Liver (tissue), 9 donors: ENCODE measurements around the gene TANGO6. TPM values are rescaled to one million over a fixed set of nuclear protein-coding genes. Genes with fewer than 3 reads are reported as not detected.

ENCODE experiments used
- DNase-seq: peaks from one replicate; pipeline ENCODE4 v3.0.0-alpha.2; 2017; ENCODE audit warnings: low spot score
- H3K27ac ChIP-seq, 2 donors: one replicate each; pipeline ENCODE4 v1.7.0; 2013; ENCODE audit warnings: inconsistent platforms in 2 of 2, low read length in 2 of 2, control low read depth in 1 of 2, low read depth in 1 of 2, mild to moderate bottlenecking in 1 of 2
- H3K27me3 ChIP-seq, 4 donors: one replicate each; pipeline versions ENCODE4 v1.6.1 to v1.7.0; 2013; ENCODE audit warnings: low read length in 3 of 4, inconsistent platforms in 1 of 4, mild to moderate bottlenecking in 1 of 4, moderate library complexity in 1 of 4; ENCODE audit not compliant: control insufficient read depth in 4 of 4, insufficient read depth in 4 of 4
- H3K36me3 ChIP-seq, 4 donors: one replicate each; pipeline versions ENCODE4 v1.6.1 to v1.7.0; 2013; ENCODE audit warnings: low read length in 3 of 4, mild to moderate bottlenecking in 3 of 4, low read depth in 1 of 4, moderate library complexity in 1 of 4; ENCODE audit not compliant: control insufficient read depth in 4 of 4, insufficient read depth in 3 of 4
- H3K4me1 ChIP-seq, 4 donors: one replicate each; pipeline versions ENCODE4 v1.6.1 to v1.7.0; 2013; ENCODE audit warnings: low read length in 3 of 4, mild to moderate bottlenecking in 3 of 4, moderate library complexity in 1 of 4; ENCODE audit not compliant: control insufficient read depth in 4 of 4, insufficient read depth in 4 of 4
- H3K4me3 ChIP-seq, 3 donors: one replicate each; pipeline versions ENCODE4 v1.6.1 to v1.7.0; 2013; ENCODE audit warnings: low read length in 3 of 3, control low read depth in 1 of 3, low read depth in 1 of 3, mild to moderate bottlenecking in 1 of 3
- H3K9ac ChIP-seq, 2 donors: one replicate each; pipeline ENCODE4 v1.7.0; 2013; ENCODE audit warnings: low read length in 2 of 2, mild to moderate bottlenecking in 2 of 2, moderate library complexity in 2 of 2, control low read depth in 1 of 2, low read depth in 1 of 2
- H3K9me3 ChIP-seq, 4 donors: one replicate each; pipeline versions ENCODE4 v1.6.1 to v1.7.0; 2013; ENCODE audit warnings: low read length in 3 of 4; ENCODE audit not compliant: control insufficient read depth in 4 of 4
- EGR1 ChIP-seq, 2 donors: IDR thresholded peaks; 2 replicates each; pipeline ENCODE4 v1.6.1; 2016 to 2018; ENCODE audit warnings: antibody characterized with exemption in 2 of 2, low read depth in 2 of 2
- FOXA1 ChIP-seq: IDR thresholded peaks from 2 replicates; pipeline ENCODE4 v1.6.1; 2016; ENCODE audit warnings: antibody characterized with exemption
- FOXA2 ChIP-seq: IDR thresholded peaks from 2 replicates; pipeline ENCODE4 v1.6.1; 2016; ENCODE audit warnings: antibody characterized with exemption
- GABPA ChIP-seq, 2 donors: IDR thresholded peaks in 1 of 2; conservative IDR thresholded peaks in 1 of 2; 2 replicates each; pipeline ENCODE4 v1.6.1; 2016; ENCODE audit warnings: antibody characterized with exemption in 2 of 2, mild to moderate bottlenecking in 1 of 2, moderate library complexity in 1 of 2
- HNF4A ChIP-seq, 2 donors: conservative IDR thresholded peaks; 2 replicates each; pipeline ENCODE4 v1.6.1; 2016; ENCODE audit warnings: antibody characterized with exemption in 2 of 2, mild to moderate bottlenecking in 2 of 2
- HNF4G ChIP-seq: IDR thresholded peaks from 2 replicates; pipeline ENCODE4 v1.6.1; 2016; ENCODE audit warnings: antibody characterized with exemption
- JUND ChIP-seq, 2 donors: IDR thresholded peaks; 2 replicates each; pipeline ENCODE4 v1.6.1; 2016; ENCODE audit warnings: antibody characterized with exemption in 2 of 2
- NR2F2 ChIP-seq: IDR thresholded peaks from 2 replicates; pipeline ENCODE4 v1.6.1; 2016; ENCODE audit warnings: antibody characterized with exemption
- RAD21 ChIP-seq, 2 donors: IDR thresholded peaks; 2 replicates each; pipeline ENCODE4 v1.6.1; 2016; ENCODE audit warnings: antibody characterized with exemption in 2 of 2, mild to moderate bottlenecking in 2 of 2
- RXRA ChIP-seq, 2 donors: IDR thresholded peaks; 2 replicates each; pipeline ENCODE4 v1.6.1; 2017 to 2018; ENCODE audit warnings: antibody characterized with exemption in 2 of 2, mild to moderate bottlenecking in 1 of 2
- SP1 ChIP-seq: IDR thresholded peaks from 2 replicates; pipeline ENCODE4 v1.6.1; 2018; ENCODE audit warnings: antibody characterized with exemption, mild to moderate bottlenecking
- TAF1 ChIP-seq: conservative IDR thresholded peaks from 2 replicates; pipeline ENCODE4 v1.6.1; 2016; ENCODE audit warnings: antibody characterized with exemption, mild to moderate bottlenecking
- YY1 ChIP-seq: IDR thresholded peaks from 2 replicates; pipeline ENCODE4 v1.6.1; 2016; ENCODE audit warnings: antibody characterized with exemption, mild to moderate bottlenecking
- WGBS: extraction: QIAGEN DNeasy Blood & Tissue Kit; methylation state at CpG from one replicate; pipeline ENCODE4 v1.1.7; 2013; 5-methylcytosine and 5-hydroxymethylcytosine counted together
- polyA plus RNA-seq, 2 donors: library from polyadenylated mRNA; stranded (reverse) in 1 of 2; unstranded in 1 of 2; fragments of 200-250 nt in 1 of 2; fragments of >200 nt in 1 of 2; fragmentation: Nextera tagmentation in 1 of 2; extraction: Ambion mirVana in 1 of 2; gene quantifications; one replicate each; pipeline versions ENCODE4 v1.2.1 to v1.2.3, GENCODE V29; 2013 to 2015
- total RNA-seq, 2 donors: library from RNA; depleted of rRNA; stranded (reverse); fragments of >200 nt; gene quantifications; one replicate each; pipeline ENCODE4 v1.2.3, GENCODE V29; 2014
- TF ChIP-seq, protein P1 (sequence below): fragments of 150-350 bp; IDR thresholded peaks from 2 replicates; pipeline ENCODE4 v1.5.1; 2017; ENCODE audit warnings: improper control_type of control experiment, low read depth, low read length; ENCODE audit not compliant: missing input control
- TF ChIP-seq, protein P2 (sequence below): IDR thresholded peaks from 2 replicates; pipeline ENCODE4 v1.6.1; 2016; ENCODE audit warnings: antibody characterized with exemption
- TF ChIP-seq, protein P3 (sequence below): IDR thresholded peaks from 2 replicates; pipeline ENCODE4 v1.6.1; 2016; ENCODE audit warnings: antibody characterized with exemption
- TF ChIP-seq, protein P4 (sequence below): IDR thresholded peaks from 2 replicates; pipeline ENCODE4 v1.6.1; 2016; ENCODE audit warnings: antibody characterized with exemption
- TF ChIP-seq, protein P5 (sequence below): IDR thresholded peaks from 2 replicates; pipeline ENCODE4 v1.6.1; 2016; ENCODE audit warnings: antibody characterized with exemption, mild to moderate bottlenecking
- donor health status: healthy.
- donor health status: healthy.
- donor health status: healthy.
- donor health status: healthy.
- donor health status: healthy.

TANGO6 gene
- total and polyA plus RNA-seq, 4 donors: 6.8 to 40.6 (median 10.5) TPM

DNA sequence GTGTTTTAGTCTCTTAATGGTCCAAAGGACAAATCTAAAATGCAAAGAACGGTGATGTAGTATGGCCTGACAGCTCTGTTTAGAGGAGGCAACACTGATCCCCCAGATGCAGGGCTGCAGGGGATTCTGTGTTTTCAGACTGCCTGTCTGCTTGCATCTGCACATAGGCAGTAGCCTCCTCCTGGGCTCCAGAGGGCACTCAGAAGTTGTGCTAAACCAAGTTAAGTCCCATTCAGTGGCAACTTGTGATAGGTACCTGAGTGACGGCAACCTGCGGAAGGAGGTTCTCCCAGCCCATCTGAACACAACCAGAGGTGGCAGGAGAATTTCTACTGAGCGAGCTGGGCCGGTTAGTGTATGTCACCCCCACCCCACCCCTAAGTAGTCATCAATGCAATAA lies 272.0 kb downstream of the TANGO6 start:
- Histone ChIP-seq H3K4me1 (peaks cover 11 to 36% (median 17%) of the 10 kb centered on the region in 4 donors), H3K4me3 (no peak overlapping the region), H3K9me3 (no peaks in the 10 kb centered on the region), H3K27me3 (no peaks in the 10 kb centered on the region), H3K36me3 (peaks cover 2 to 22% (median 4%) of the 10 kb centered on the region in 4 donors), H3K9ac (no peak overlapping the region), H3K27ac (no peak overlapping the region)
- TF ChIP-seq EGR1 (IDR thresholded peaks at IDR 0.05; ENCODE audit: low read depth in 2 of 2) (no peak), YY1 (no peak), TAF1 (no peak), NR2F2 (no peak), RAD21 (IDR thresholded peaks at IDR 0.05) (no peak), FOXA1 (no peak), HNF4G (no peak), JUND (IDR thresholded peaks at IDR 0.05) (no peak), SP1 (no peak), GABPA (IDR thresholded peaks at IDR 0.05 in 1 of 2, conservative IDR thresholded peaks at IDR 0.05 in 1 of 2) (no peak), HNF4A (conservative IDR thresholded peaks at IDR 0.05) (no peak), FOXA2 (no peak), RXRA (IDR thresholded peaks at IDR 0.05) (no peak)
- TF ChIP-seq, protein P1, sequence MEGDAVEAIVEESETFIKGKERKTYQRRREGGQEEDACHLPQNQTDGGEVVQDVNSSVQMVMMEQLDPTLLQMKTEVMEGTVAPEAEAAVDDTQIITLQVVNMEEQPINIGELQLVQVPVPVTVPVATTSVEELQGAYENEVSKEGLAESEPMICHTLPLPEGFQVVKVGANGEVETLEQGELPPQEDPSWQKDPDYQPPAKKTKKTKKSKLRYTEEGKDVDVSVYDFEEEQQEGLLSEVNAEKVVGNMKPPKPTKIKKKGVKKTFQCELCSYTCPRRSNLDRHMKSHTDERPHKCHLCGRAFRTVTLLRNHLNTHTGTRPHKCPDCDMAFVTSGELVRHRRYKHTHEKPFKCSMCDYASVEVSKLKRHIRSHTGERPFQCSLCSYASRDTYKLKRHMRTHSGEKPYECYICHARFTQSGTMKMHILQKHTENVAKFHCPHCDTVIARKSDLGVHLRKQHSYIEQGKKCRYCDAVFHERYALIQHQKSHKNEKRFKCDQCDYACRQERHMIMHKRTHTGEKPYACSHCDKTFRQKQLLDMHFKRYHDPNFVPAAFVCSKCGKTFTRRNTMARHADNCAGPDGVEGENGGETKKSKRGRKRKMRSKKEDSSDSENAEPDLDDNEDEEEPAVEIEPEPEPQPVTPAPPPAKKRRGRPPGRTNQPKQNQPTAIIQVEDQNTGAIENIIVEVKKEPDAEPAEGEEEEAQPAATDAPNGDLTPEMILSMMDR: no peak
- TF ChIP-seq, protein P2, sequence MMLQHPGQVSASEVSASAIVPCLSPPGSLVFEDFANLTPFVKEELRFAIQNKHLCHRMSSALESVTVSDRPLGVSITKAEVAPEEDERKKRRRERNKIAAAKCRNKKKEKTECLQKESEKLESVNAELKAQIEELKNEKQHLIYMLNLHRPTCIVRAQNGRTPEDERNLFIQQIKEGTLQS: no peak
- TF ChIP-seq, protein P3, sequence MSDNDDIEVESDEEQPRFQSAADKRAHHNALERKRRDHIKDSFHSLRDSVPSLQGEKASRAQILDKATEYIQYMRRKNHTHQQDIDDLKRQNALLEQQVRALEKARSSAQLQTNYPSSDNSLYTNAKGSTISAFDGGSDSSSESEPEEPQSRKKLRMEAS: no peak
- TF ChIP-seq, protein P4, sequence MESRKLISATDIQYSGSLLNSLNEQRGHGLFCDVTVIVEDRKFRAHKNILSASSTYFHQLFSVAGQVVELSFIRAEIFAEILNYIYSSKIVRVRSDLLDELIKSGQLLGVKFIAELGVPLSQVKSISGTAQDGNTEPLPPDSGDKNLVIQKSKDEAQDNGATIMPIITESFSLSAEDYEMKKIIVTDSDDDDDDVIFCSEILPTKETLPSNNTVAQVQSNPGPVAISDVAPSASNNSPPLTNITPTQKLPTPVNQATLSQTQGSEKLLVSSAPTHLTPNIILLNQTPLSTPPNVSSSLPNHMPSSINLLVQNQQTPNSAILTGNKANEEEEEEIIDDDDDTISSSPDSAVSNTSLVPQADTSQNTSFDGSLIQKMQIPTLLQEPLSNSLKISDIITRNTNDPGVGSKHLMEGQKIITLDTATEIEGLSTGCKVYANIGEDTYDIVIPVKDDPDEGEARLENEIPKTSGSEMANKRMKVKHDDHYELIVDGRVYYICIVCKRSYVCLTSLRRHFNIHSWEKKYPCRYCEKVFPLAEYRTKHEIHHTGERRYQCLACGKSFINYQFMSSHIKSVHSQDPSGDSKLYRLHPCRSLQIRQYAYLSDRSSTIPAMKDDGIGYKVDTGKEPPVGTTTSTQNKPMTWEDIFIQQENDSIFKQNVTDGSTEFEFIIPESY: no peak
- TF ChIP-seq, protein P5, sequence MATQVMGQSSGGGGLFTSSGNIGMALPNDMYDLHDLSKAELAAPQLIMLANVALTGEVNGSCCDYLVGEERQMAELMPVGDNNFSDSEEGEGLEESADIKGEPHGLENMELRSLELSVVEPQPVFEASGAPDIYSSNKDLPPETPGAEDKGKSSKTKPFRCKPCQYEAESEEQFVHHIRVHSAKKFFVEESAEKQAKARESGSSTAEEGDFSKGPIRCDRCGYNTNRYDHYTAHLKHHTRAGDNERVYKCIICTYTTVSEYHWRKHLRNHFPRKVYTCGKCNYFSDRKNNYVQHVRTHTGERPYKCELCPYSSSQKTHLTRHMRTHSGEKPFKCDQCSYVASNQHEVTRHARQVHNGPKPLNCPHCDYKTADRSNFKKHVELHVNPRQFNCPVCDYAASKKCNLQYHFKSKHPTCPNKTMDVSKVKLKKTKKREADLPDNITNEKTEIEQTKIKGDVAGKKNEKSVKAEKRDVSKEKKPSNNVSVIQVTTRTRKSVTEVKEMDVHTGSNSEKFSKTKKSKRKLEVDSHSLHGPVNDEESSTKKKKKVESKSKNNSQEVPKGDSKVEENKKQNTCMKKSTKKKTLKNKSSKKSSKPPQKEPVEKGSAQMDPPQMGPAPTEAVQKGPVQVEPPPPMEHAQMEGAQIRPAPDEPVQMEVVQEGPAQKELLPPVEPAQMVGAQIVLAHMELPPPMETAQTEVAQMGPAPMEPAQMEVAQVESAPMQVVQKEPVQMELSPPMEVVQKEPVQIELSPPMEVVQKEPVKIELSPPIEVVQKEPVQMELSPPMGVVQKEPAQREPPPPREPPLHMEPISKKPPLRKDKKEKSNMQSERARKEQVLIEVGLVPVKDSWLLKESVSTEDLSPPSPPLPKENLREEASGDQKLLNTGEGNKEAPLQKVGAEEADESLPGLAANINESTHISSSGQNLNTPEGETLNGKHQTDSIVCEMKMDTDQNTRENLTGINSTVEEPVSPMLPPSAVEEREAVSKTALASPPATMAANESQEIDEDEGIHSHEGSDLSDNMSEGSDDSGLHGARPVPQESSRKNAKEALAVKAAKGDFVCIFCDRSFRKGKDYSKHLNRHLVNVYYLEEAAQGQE: no peak
- no peak for DNase-seq
- WGBS: 94% methylated on average over 5 of the region's 5 CpGs
